ENCODE data around the gene FAM181A. TPM values are rescaled to one million over a fixed set of nuclear protein-coding genes. Genes with fewer than 3 reads are reported as not detected.

The FAM181A gene
- total RNA-seq, 4 donors from 2014 or later = not detected

DNA sequence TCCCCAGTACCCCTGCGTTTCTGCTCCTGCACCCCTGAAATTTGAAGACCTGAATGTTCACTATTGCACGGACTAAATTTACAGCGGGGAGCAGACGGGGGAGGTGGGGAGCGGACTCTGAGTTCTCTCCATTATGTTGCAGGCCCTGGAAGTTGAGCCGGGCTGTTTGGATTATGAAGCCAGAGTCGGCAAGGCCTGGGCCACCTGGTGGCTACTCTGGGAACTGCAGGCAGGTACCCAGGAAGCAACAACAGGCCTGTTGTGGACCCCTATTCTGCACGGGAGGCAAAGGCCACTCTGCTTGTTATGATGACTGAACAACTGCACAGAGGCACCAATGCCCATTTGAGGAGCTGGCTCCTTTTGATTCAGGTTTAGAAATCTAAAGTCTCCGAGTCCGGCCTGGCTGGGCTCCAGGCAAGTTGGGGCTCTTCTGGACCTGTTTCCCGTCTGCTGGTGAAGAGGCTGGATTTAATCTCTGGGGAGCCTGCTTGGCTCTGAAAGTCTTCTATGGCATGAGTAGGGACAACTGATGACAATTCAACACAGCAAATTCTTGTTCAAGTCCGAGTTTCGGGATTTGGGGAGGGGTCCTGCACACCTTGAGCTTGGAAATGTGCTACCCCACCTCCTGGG is 34.1 kb upstream of the FAM181A start:
- peaks cover 0 to 18% (median 7%) of the 10 kb centered on the region in 3 donors for H3K4me1 ChIP-seq
- H3K4me3 ChIP-seq = no peak overlapping the region
- no peak for TF ChIP-seq POLR2AphosphoS5 (IDR thresholded peaks at IDR 0.05)
- no peak for TF ChIP-seq POLR2A (IDR thresholded peaks at IDR 0.05)
- TF ChIP-seq, protein P1, sequence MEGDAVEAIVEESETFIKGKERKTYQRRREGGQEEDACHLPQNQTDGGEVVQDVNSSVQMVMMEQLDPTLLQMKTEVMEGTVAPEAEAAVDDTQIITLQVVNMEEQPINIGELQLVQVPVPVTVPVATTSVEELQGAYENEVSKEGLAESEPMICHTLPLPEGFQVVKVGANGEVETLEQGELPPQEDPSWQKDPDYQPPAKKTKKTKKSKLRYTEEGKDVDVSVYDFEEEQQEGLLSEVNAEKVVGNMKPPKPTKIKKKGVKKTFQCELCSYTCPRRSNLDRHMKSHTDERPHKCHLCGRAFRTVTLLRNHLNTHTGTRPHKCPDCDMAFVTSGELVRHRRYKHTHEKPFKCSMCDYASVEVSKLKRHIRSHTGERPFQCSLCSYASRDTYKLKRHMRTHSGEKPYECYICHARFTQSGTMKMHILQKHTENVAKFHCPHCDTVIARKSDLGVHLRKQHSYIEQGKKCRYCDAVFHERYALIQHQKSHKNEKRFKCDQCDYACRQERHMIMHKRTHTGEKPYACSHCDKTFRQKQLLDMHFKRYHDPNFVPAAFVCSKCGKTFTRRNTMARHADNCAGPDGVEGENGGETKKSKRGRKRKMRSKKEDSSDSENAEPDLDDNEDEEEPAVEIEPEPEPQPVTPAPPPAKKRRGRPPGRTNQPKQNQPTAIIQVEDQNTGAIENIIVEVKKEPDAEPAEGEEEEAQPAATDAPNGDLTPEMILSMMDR (IDR thresholded peaks at IDR 0.05) = peak in 3 of 4 experiments; percentile 92 to 99 (median 97)
- TF ChIP-seq EP300 (IDR thresholded peaks at IDR 0.05) = no peak
- H3K36me3 ChIP-seq = no peaks in the 10 kb centered on the region
- H3K9me3 ChIP-seq = no peaks in the 10 kb centered on the region
- 0 to 38% methylated on average over 1 to 5 of the region's 13 CpGs for WGBS, 2 donors (ENCODE audit: low coverage in 1 of 2)
- peak; percentile 51 for ATAC-seq
- H3K27me3 ChIP-seq = no peaks in the 10 kb centered on the region
- peak overlapping the region in 3 of 4 donors; percentile 46 to 61 (median 50) for H3K27ac ChIP-seq

DNA sequence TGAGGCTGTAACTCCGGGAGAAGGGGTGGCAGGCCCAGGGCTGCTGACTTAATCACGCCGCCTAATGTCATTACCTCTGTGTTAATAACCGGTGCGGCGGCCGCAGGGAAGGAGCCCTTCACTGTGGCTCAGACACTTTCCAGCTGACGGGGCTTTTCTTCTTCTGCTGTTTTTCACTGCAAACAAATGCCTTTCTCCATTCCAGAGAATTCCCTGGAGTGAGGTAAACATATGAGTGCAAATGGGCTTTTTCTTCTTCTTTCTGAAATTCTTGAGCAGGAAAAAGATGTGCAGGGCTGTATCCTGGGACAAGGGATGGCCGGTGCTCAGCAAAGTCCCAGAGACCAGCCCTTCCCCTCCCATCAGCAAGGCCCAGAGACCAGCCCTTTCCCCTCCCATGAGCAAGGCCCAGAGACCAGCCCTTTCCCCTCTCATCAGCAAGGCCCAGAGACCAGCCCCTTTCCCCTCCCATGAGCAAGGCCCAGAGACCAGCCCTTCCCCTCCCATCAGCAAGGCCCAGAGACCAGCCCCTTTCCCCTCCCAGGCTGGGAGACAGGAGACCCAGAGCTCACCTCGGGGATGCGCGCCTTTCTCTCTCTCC is 33.4 kb upstream of the FAM181A start:
- ATAC-seq = peak; percentile 18
- Histone ChIP-seq H3K4me1 (peaks cover 0 to 18% (median 7%) of the 10 kb centered on the region in 3 donors), H3K4me3 (no peak overlapping the region), H3K36me3 (no peaks in the 10 kb centered on the region), H3K27ac (peak overlapping the region in 3 of 4 donors; percentile 46 to 61 (median 50)), H3K9me3 (no peaks in the 10 kb centered on the region), H3K27me3 (no peaks in the 10 kb centered on the region)
- WGBS, 2 donors (ENCODE audit: low coverage in 1 of 2) = 28 to 35% methylated on average over 10 to 12 of the region's 12 CpGs
- TF ChIP-seq EP300 (IDR thresholded peaks at IDR 0.05) (no peak), POLR2AphosphoS5 (IDR thresholded peaks at IDR 0.05) (no peak), POLR2A (IDR thresholded peaks at IDR 0.05) (no peak)
- TF ChIP-seq, protein P1 (IDR thresholded peaks at IDR 0.05) = no peak

DNA sequence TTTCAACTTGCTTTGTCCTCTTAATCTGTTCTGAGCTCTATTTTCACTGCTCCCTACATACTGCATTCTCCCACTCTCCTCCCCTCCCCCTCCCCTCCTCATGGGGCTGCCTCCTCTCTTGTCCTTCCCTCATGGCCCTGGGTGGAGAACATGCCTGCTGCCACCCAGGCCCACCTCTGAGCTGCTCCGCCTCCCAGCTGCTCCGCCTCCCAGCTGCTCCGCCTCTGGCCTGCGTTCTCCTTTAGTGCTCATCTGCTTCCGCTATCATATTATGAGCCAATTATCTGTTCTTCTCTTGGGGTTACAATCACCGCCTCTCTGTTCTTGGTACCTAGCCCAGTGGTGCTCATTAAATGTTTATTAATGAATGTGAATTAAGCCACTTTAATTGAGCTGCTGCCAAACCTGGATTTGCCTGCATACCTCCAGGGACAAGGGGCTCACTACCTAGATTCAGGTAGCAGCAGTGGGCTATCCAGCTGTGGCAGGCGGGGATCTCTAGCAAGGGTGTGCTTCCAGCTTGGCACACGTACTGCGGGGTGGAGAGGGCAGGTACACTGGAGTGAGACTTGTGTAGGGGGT is 32.0 kb upstream of the FAM181A start:
- peaks cover 0 to 18% (median 7%) of the 10 kb centered on the region in 3 donors for H3K4me1 ChIP-seq
- TF ChIP-seq POLR2A (IDR thresholded peaks at IDR 0.05) (no peak), EP300 (IDR thresholded peaks at IDR 0.05) (no peak), POLR2AphosphoS5 (IDR thresholded peaks at IDR 0.05) (no peak)
- TF ChIP-seq, protein P1 (IDR thresholded peaks at IDR 0.05) = no peak
- H3K9me3 ChIP-seq = no peaks in the 10 kb centered on the region
- H3K27me3 ChIP-seq = no peaks in the 10 kb centered on the region
- ATAC-seq = no peak
- no peak overlapping the region for H3K4me3 ChIP-seq
- no peaks in the 10 kb centered on the region for H3K36me3 ChIP-seq
- H3K27ac ChIP-seq = no peak overlapping the region
- WGBS, 2 donors (ENCODE audit: low coverage in 1 of 2) = 90% methylated on average over 6 of the region's 9 CpGs; no CpG with 5 or more reads in 1 of the 2 donors

DNA sequence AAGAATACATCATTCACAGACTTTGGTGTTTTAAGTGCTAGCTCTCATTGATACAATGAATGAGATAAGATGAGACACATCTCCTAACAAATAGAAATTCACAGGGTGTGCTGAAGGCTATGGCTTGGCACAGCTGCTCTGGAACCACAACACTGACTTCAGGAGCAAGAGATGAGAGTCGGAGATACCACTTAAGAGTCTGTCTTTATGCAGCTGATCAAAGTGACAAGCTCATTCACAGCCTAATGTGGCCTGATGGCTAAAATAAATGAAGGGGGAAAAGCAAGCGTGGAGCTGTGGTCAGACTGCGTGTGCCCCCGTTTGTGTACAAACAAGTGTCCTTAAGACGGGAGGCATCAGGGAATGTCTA is 29.7 kb upstream of the FAM181A start:
- H3K9me3 ChIP-seq = no peaks in the 10 kb centered on the region
- WGBS, 2 donors (ENCODE audit: low coverage in 1 of 2) = 83 to 88% methylated on average over 3 to 5 of the region's 5 CpGs
- no peaks in the 10 kb centered on the region for H3K36me3 ChIP-seq
- TF ChIP-seq POLR2A (IDR thresholded peaks at IDR 0.05) (no peak), POLR2AphosphoS5 (IDR thresholded peaks at IDR 0.05) (no peak), EP300 (IDR thresholded peaks at IDR 0.05) (no peak)
- TF ChIP-seq, protein P1 (IDR thresholded peaks at IDR 0.05) = no peak
- peaks cover 1% of the 10 kb centered on the region for H3K27me3 ChIP-seq
- H3K4me3 ChIP-seq = no peak overlapping the region
- ATAC-seq = no peak
- H3K4me1 ChIP-seq = peaks cover 0 to 18% (median 7%) of the 10 kb centered on the region in 3 donors
- no peak overlapping the region for H3K27ac ChIP-seq
